ENCODE results near the gene RNF112. TPM values are rescaled to one million over a fixed set of nuclear protein-coding genes. Genes with fewer than 3 reads are reported as not detected.

The RNF112 gene
- total RNA-seq, 2 experiments from 2014 or later = 1.4 to 1.5 TPM

- peak overlapping the region; percentile 15 for H3K4me3 Mint-ChIP-seq
- no peak overlapping the region for H3K4me3 ChIP-seq (ENCODE audit: low read length)
- DNase-seq (no peak), ATAC-seq (ENCODE audit: poor library complexity) (no peak)
- H3K4me1 ChIP-seq (ENCODE audit: insufficient read depth, low read length) = peaks cover 61% of the 10 kb centered on the region
- CTCF ChIA-PET = interaction anchor here (1.9 kb wide), 1 partner anchor 9 kb away, joined by 5 read pairs; the partner anchor contains the start of gene B9D1
- no peaks in the 10 kb centered on the region for H3K9me3 Mint-ChIP-seq
- no peaks in the 10 kb centered on the region for H3K27me3 Mint-ChIP-seq
- H3K27me3 ChIP-seq (ENCODE audit: control insufficient read depth in 1 of 2, insufficient read depth in 2 of 2, low read length in 2 of 2) = no peaks in the 10 kb centered on the region
- peaks cover 39% of the 10 kb centered on the region for H3K4me1 Mint-ChIP-seq (ENCODE audit: low read depth)
- H3K9me3 ChIP-seq (ENCODE audit: control insufficient read depth in 1 of 2, insufficient read depth in 1 of 2, low read length in 2 of 2) = no peaks in the 10 kb centered on the region
- H3K27ac ChIP-seq (ENCODE audit: low read depth in 1 of 2, low read length in 2 of 2) = no peak overlapping the region
- no peaks in the 10 kb centered on the region for H3K36me3 ChIP-seq (ENCODE audit: insufficient read depth, low read length)
- intact Hi-C loops (cut with DNase I, micrococcal nuclease) = no loop called here
- POLR2A ChIA-PET = no interaction called here
- H3K27ac Mint-ChIP-seq = no peak overlapping the region
- TF ChIP-seq, protein P1, sequence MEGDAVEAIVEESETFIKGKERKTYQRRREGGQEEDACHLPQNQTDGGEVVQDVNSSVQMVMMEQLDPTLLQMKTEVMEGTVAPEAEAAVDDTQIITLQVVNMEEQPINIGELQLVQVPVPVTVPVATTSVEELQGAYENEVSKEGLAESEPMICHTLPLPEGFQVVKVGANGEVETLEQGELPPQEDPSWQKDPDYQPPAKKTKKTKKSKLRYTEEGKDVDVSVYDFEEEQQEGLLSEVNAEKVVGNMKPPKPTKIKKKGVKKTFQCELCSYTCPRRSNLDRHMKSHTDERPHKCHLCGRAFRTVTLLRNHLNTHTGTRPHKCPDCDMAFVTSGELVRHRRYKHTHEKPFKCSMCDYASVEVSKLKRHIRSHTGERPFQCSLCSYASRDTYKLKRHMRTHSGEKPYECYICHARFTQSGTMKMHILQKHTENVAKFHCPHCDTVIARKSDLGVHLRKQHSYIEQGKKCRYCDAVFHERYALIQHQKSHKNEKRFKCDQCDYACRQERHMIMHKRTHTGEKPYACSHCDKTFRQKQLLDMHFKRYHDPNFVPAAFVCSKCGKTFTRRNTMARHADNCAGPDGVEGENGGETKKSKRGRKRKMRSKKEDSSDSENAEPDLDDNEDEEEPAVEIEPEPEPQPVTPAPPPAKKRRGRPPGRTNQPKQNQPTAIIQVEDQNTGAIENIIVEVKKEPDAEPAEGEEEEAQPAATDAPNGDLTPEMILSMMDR (IDR thresholded peaks at IDR 0.05) = no peak
- H3K36me3 Mint-ChIP-seq (ENCODE audit: low read depth) = no peaks in the 10 kb centered on the region
Measured at GRCh38 chr17:19372011-19372370, 39.0 kb upstream of the RNF112 start.

DNA sequence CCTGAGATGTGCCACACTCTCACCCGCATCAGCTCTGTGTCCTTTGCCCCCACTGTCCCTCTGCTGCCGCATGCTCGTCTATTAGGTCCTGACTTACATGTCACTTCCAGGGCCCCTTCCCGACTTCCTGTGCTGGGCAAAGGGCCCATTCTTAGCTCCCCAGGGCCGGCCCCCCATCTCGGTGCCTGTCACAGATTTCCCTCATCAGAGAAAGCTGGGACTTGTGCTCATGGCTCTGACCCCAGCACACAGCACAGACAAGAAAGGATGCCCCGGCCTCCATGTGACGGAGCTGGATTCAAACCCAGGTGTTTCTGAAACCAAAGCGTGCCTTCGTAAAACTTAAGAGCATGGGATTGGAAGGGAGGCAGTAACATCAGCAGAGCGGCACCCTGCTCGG lies 38.6 kb upstream of the RNF112 start:
- Histone ChIP-seq H3K27ac (ENCODE audit: low read depth in 1 of 2, low read length in 2 of 2) (no peak overlapping the region), H3K36me3 (ENCODE audit: insufficient read depth, low read length) (no peaks in the 10 kb centered on the region), H3K9me3 (ENCODE audit: control insufficient read depth in 1 of 2, insufficient read depth in 1 of 2, low read length in 2 of 2) (no peaks in the 10 kb centered on the region), H3K27me3 (ENCODE audit: control insufficient read depth in 1 of 2, insufficient read depth in 2 of 2, low read length in 2 of 2) (no peaks in the 10 kb centered on the region), H3K4me3 (ENCODE audit: low read length) (no peak overlapping the region), H3K4me1 (ENCODE audit: insufficient read depth, low read length) (peaks cover 66% of the 10 kb centered on the region)
- Mint-ChIP-seq H3K36me3 (ENCODE audit: low read depth) (peaks cover 2% of the 10 kb centered on the region), H3K4me3 (peak overlapping the region; percentile 15), H3K27me3 (no peaks in the 10 kb centered on the region), H3K9me3 (no peaks in the 10 kb centered on the region), H3K4me1 (ENCODE audit: low read depth) (peaks cover 43% of the 10 kb centered on the region), H3K27ac (no peak overlapping the region)
- DNase-seq (peak in 1 of 14 experiments; percentile 9), ATAC-seq (ENCODE audit: poor library complexity) (no peak)
- CTCF ChIA-PET = interaction anchor here (1.9 kb wide), 1 partner anchor 9 kb away, joined by 5 read pairs; the partner anchor contains the start of gene B9D1
- POLR2A ChIA-PET = no interaction called here
- TF ChIP-seq, protein P1 (IDR thresholded peaks at IDR 0.05) = no peak
- intact Hi-C loops (cut with DNase I, micrococcal nuclease) = no loop called here

- Histone ChIP-seq H3K27ac (ENCODE audit: low read depth in 1 of 2, low read length in 2 of 2) (no peak overlapping the region), H3K4me3 (ENCODE audit: low read length) (no peak overlapping the region), H3K36me3 (ENCODE audit: insufficient read depth, low read length) (no peaks in the 10 kb centered on the region), H3K9me3 (ENCODE audit: control insufficient read depth in 1 of 2, insufficient read depth in 1 of 2, low read length in 2 of 2) (no peaks in the 10 kb centered on the region), H3K4me1 (ENCODE audit: insufficient read depth, low read length) (peaks cover 64% of the 10 kb centered on the region), H3K27me3 (ENCODE audit: control insufficient read depth in 1 of 2, insufficient read depth in 2 of 2, low read length in 2 of 2) (no peaks in the 10 kb centered on the region)
- Mint-ChIP-seq H3K27me3 (no peaks in the 10 kb centered on the region), H3K9me3 (no peaks in the 10 kb centered on the region), H3K4me1 (ENCODE audit: low read depth) (peaks cover 46% of the 10 kb centered on the region), H3K27ac (no peak overlapping the region), H3K36me3 (ENCODE audit: low read depth) (peaks cover 7% of the 10 kb centered on the region), H3K4me3 (no peak overlapping the region)
- CTCF ChIA-PET = interaction anchor here (1.9 to 3.7 kb wide), 2 partner anchors 10 kb away, joined by 5 to 22 read pairs; partner anchors contain the start of gene B9D1
- TF ChIP-seq, protein P1 (IDR thresholded peaks at IDR 0.05) = no peak
- POLR2A ChIA-PET = no interaction called here
- DNase-seq (peak in 1 of 14 experiments; percentile 18), ATAC-seq (ENCODE audit: poor library complexity) (no peak)
- intact Hi-C loops (cut with DNase I, micrococcal nuclease) = no loop called here
Measured at GRCh38 chr17:19372866-19373504, 38.0 kb upstream of the RNF112 start.
